Caki2 (cell line): ENCODE results near the gene CXADR. TPM values are rescaled to one million over a fixed set of nuclear protein-coding genes. Genes with fewer than 3 reads are reported as not detected.

Experiments
- DNase-seq: peaks from one replicate; pipeline ENCODE4 v3.0.0-alpha.2; 2015; ENCODE audit warnings: low read depth
- in situ Hi-C: cut with HindIII; loops from 2 replicates; pipeline ENCODE4 v1.10.0; 2016; ENCODE audit warnings: low sequenced_read_pairs, low pct_unique_long_range_greater_than_20kb, mixed read lengths
- total RNA-seq: library from RNA; depleted of rRNA; stranded (reverse); fragments of >200 nt; shearing (Covaris generic); gene quantifications from 2 replicates; pipeline ENCODE4 v1.2.3, GENCODE V29; 2014; ENCODE audit warnings: low replicate concordance

Gene CXADR
- total RNA-seq, 1 experiment from 2014 or later, result 11.5 TPM

- DNase-seq, result no peak
- in situ Hi-C loops, result no loop called here
These were observed 19.4 kb downstream of the CXADR start for GRCh38 chr21:17532292-17532691.

GRCh38 chr21:17536381-17536780, 23.5 kb downstream of the CXADR start:
- no peak for DNase-seq
- in situ Hi-C loops, result no loop called here

GRCh38 chr21:17537299-17537698, 24.5 kb downstream of the CXADR start:
- DNase-seq, result no peak
- in situ Hi-C loops, result no loop called here

- DNase-seq, result no peak
- in situ Hi-C loops, result no loop called here
These were observed 25.7 kb downstream of the CXADR start for GRCh38 chr21:17538576-17538975.

- in situ Hi-C loops, result no loop called here
- DNase-seq, result no peak
These were observed 26.5 kb downstream of the CXADR start for GRCh38 chr21:17539323-17539722.

GRCh38 chr21:17539743-17540341, 27.0 kb downstream of the CXADR start:
- no peak for DNase-seq
- in situ Hi-C loops, result no loop called here

- DNase-seq, result no peak
- in situ Hi-C loops, result no loop called here
These were observed 27.7 kb downstream of the CXADR start for GRCh38 chr21:17540530-17540929.

GRCh38 chr21:17542371-17543011, 29.6 kb downstream of the CXADR start:
- DNase-seq, result peak; percentile 50
- in situ Hi-C loops, result no loop called here

- in situ Hi-C loops, result no loop called here
These were observed 32.2 kb downstream of the CXADR start for GRCh38 chr21:17545007-17545406.

GRCh38 chr21:17548262-17548661, 35.4 kb downstream of the CXADR start:
- peak; percentile 18 for DNase-seq
- in situ Hi-C loops, result no loop called here

More at GRCh38 chr21:17545007-17545406, 32.2 kb downstream of the CXADR start:
- no peak for DNase-seq

- in situ Hi-C loops, result no loop called here
- DNase-seq, result peak; percentile 16
These were observed 37.9 kb downstream of the CXADR start for GRCh38 chr21:17550671-17551308.

- in situ Hi-C loops, result no loop called here
- DNase-seq, result no peak
These were observed 39.6 kb downstream of the CXADR start for GRCh38 chr21:17552410-17552809.

GRCh38 chr21:17554120-17554519, 41.3 kb downstream of the CXADR start:
- DNase-seq, result no peak
- in situ Hi-C loops, result no loop called here

- in situ Hi-C loops, result no loop called here
- peak; percentile 35 for DNase-seq
These were observed 42.0 kb downstream of the CXADR start for GRCh38 chr21:17554679-17555465.

- in situ Hi-C loops, result no loop called here
- no peak for DNase-seq
These were observed 47.7 kb downstream of the CXADR start for GRCh38 chr21:17560377-17561025.

- in situ Hi-C loops, result no loop called here
These were observed 57.9 kb downstream of the CXADR start for GRCh38 chr21:17570786-17571185.

GRCh38 chr21:17572431-17572830, 59.6 kb downstream of the CXADR start:
- in situ Hi-C loops, result no loop called here
- peak; percentile 11 for DNase-seq

More at GRCh38 chr21:17570786-17571185, 57.9 kb downstream of the CXADR start:
- no peak for DNase-seq

GRCh38 chr21:17575076-17575475, 62.2 kb downstream of the CXADR start:
- in situ Hi-C loops, result no loop called here
- no peak for DNase-seq
